NCI-H1417 treated with DMSO at 0.1 percent for 48 hours (cell line): ENCODE results near the gene FBXO10.

Experiments used
- DNase-seq: peaks from one replicate; lab custom pipeline; 2025; lab: John Stamatoyannopoulos, UW

The FBXO10 gene

DNA sequence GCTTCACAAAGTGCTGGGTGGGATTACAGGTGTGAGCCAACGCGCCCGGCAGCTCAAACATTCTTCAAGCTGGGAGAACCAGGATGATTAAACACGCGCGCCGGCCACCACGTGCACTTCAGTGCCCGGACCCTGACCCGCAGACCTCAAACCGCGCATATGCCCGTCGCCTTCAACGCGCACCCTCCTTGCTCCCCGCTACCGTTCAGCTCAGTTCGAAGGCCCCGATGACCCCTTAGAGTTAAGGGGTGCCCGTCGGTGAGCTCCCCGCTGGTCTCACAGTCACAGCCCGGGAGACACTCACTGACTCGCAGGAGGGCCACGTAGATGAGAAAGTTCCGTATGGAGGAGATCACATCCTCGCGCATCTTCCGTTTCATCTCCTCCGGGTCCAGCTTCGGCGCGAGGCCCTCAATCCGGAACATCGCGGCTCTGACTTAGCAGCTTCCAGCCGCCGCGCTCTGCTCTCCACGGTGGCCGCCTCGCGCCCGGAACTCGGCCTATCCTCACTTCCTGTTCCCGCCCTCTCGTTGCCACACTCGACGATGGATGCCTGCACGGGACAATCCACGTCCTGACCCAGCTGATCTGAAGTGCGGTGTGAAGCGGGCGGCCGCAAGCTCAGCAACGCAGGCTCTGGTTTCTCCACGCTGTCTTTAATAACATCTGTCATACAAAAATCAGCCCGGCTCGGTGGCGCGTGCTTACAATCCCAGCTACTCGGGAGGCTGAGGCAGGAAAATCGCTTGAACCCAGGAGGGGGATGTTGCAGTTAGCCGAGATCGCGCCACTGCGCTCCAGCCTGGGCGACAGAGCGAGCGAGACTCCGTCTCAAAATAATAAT, 16.1 kb upstream of the FBXO10 start, which contains the start of gene TOMM5:
Gene TOMM5 (minus strand): TSS at position 490 of the 844 bp plus-strand sequence. CDS start 65 bp downstream, at position 425.
- DNase-seq = peak; percentile 34

DNA sequence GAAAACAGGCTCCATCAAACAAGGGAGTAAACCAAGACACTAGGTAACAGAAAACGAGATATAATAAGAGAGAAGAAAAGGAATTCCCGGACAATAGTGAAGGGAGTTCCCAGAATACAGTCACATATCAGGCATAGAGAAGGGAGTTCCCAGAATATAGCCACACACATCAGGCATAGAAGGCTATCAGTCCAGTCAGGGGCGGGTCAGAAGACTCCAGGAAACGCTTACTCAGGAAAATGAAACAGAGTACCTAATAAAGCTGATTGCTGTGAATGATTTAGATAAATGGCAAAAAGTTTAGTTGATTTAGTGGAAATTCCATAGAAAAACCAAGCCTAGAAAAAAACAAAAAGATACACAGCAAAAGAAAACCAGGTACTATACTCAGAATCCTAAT, 11.3 kb upstream of the FBXO10 start:
- DNase-seq = no peak

DNA sequence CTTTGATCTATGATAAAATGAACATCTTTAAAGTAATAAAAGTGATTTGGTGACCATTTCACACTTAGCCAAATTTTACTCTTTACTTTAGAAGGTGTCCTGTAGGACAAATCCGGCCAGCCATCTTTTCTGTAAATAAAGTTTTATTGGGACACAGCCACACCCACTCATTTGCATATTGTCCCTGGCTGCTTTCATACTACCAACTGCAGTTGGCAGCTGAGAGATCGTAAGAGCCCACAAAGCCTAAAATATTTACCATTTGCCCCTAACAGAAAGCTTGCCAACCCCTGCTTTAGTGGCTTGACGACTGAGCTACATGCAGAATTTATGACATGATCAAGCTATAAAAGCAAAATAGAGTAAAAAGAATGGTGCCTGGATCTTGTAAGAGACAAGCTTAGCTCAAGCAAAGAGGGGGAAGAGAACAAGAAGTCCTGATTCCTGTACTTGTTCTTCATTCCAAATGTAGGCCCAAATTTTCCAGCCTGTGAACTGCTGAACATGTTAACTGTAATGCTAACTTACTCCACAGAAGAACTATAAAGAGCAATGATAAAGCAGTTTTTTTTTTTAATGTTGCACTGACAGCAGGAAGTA, 7.4 kb upstream of the FBXO10 start:
- DNase-seq = no peak

DNA sequence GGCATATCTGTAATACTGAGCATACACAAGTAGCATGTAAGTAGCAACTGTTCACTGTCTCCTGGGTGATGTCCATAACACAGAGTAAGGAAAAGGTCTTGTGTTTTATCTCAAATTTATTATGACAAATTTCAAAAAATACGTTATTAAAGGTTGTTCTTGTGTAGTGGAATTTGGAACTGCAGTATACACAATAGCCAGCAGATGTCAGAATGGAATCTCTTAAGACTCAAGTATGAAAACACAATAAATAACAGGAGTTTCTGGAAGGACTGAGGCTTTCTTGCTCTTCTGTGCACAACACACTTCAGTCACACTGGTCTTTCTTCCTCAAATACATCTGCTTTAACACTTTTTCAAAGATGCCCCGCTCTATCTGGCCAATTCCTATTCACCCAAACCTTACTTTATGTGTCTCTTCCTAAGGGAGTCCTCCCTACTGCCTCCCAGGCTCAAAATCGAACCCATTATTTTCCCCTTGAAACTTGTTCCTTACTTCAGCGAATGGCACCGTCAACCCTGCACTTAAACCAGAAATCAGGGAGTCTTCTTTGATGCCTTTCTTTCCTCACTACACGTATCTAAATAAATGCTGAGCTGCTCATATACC, 6.5 kb upstream of the FBXO10 start:
- no peak for DNase-seq

DNA sequence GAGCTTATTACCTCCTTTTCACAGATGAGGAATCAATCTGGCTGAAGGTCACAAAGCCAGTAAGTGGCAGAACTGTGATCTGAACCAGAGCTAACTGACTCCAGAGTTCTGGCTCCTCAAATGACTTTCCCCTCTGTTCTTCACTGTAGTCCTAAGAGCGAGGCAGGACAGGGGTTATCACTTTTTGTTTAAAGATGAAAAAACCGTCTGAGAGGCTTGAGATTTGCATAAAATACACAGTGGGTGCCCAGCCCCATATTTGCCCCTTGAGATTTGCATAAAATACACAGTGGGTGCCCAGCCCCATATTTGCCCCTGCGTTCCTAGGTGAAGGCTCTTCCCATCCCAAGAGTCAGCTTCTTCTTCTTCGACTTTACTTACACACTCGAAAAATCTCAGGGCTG, 667 bp downstream of the FBXO10 start:
- DNase-seq = no peak

DNA sequence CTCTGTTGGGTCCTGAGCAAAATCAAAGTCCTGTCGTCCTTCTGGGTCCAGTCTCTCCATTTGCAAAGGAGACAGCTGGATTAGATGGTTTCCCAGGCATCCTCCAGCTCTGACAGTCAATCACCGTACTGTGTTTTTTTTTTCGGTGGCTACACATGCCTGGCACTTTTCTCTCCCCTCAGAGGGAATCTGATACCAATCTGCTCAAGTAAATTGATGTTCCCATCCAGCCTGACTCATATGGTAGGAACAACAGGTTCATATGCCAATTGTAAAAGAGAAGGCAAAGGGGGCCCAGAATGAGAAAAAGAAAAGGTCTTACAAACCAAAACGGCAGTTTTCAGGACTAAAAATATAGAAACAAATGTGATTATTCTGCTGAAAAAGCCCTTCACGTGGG, 1.2 kb downstream of the FBXO10 start:
- no peak for DNase-seq

DNA sequence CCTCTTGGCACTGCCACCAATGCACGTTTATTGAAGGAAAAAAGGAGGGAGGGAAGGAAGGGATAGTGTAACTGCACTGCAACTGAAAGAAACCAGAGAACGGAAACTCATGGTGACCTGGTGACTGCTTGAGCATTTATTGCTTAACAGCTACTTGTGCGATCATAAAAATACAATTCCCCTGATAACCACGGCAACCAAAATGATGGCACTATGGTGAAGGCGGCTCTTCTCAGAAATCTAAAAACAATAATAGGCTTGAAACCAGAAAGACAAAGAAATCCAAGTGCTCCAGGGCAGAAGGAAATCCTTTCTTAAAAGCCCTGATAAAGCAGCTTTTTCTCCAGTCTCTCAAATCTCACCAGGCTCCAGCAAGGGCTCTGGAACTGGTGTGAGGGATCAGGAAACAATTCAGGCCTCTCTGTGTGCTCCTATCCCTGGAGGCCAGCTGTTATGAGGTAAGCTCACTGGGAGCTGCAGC, 1.9 kb downstream of the FBXO10 start:
- DNase-seq = no peak

DNA sequence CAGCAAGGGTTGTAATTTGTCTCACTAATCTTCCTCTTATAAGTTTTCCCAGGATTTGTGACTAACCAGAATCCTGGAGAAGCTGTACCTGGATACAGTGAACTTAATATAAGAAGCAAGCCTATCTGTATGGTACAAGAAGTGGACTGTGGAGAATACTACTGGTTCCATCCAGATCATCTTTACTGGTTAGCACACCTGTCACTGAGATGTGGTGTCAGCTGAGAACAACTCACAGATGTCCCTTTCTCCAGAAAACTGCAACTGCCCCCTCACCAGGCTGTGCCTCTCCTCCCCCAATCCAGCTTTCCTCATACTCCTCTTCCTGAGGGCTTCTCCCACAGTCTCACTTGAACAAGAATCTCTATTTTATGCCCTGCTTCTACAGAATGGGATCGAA, 4.9 kb downstream of the FBXO10 start:
- DNase-seq = no peak

DNA sequence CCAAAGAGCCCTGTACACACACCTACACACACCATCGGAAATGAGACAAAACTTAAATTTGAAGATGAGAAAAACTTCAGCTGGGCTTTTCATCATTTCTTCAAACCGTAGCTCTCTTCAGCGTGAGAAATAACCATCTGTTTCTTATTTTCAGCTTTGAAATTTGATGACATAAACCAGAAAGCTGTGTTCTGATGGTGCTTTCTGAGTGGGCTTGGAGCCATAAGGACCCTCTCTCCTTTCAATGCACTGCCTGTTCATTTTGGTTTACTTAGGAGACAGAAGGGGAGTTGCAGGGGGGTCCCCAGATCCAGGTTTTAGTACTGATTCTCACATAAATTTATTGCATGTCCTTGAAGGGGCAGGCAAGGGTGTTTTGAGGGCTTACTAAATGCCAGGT, 9.5 kb downstream of the FBXO10 start:
- no peak for DNase-seq

DNA sequence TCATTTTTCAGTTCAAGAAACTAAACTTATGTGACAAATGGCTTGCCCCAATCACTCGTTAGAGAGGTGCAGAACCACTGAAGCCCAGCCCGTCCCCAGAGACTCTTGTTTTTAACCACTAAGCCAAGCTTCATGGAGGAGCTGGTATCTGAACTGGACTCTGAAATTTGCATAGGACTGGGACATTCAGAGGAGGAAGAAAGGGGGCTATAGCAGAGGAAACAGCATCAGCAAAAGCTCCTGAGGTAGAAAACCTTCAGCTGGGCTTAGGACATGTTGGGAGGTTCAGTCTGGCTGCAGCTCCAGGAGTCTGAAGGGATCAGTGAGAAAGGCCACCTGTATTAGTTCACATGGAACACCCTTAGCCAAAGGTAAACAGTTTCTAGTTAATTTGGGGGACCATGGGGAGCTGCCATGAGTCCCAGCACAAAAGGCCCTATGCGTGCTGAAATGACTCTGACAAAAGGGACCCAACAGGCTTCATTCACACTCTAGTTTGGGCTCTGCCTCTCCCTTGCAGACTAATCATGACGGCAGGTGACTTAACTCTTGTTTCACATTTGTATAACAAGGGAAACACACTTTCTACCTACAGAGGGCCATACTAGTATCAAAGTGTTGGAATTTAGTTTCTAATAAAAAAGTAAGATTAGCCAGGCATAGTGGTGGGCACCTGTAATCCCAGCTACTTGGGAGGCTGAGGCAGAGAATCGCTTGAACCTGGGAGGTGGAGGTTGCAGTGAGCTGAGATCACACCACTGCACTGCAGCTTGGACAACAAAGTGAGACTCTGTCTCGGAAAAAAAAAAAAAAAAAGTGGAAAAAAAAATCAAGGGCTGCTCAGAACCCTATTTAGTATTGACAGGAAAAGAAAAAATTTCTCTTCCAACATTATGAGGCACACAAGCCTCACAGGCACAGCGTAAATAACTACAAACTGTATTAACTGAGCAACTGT, 10.2 kb downstream of the FBXO10 start:
- DNase-seq = no peak

DNA sequence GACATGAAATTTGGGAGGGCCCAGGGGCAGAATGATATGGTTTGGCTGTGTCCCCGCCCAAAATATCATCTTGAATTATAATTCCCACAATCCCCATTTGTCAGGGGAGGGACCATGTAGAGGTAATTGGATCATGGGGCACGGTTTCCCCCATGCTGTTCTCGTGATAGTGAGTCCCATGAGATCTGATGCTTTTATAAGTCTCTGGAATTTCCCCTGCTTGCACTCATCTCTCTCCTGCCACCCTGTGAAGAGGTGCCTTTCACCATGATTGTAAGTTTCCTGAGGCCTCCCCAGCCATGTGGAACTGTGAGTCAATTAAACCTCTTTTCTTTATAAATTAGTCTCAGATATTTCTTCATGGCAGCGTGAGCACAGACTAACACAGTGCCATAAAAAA, 11.3 kb downstream of the FBXO10 start:
- DNase-seq = no peak

DNA sequence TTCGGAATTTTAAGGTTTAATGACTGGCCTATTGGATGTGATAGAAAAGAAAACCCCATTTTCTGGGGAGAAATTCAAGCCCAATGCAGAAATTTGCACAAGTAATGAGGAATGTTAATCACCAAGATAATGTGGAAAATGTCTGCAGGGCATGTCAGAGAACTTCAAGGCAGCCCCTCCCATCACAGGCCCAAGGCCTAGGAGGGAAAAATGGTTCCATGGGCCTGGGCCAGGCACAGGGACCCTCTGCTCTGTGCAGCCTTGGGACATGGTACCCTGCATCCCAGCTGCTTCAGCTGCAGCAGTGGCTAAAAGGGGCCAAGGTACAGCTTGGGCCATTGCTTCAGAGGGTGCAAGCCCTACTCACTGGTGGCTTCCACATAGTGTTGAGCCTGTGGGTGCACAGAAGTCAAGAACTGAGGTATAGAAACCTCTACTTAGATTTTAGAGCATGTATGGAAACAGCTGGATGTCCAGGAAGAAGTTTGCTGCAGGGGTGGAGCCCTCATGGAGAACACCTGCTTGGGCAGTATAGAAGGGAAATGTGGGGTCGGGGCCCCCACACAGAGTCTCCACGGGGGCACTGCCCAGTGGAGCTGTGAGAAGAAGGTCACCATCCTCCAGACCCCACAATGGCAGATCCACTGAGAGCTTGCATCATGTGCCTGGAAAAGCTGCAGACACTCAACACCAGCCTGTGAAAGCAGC, 12.2 kb downstream of the FBXO10 start:
- DNase-seq = no peak

DNA sequence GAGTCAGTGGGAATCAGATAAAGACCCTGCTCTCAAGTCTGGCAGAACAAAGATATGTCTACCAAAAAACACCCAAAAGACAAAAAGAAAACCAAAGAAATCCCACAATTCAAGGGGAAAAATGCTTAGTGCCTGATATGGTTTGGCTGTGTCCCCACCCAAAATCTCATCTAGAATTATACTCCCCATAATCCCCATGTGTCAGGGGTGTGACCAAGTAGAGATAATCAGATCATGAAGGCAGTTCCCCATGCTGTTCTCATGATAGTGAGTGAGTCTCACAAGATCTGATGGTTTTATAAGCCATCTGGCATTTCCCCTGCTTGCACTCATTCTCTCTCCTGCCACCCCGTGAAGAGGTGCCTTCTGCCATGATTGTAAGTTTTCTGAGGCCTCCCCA, 13.4 kb downstream of the FBXO10 start:
- DNase-seq = no peak

DNA sequence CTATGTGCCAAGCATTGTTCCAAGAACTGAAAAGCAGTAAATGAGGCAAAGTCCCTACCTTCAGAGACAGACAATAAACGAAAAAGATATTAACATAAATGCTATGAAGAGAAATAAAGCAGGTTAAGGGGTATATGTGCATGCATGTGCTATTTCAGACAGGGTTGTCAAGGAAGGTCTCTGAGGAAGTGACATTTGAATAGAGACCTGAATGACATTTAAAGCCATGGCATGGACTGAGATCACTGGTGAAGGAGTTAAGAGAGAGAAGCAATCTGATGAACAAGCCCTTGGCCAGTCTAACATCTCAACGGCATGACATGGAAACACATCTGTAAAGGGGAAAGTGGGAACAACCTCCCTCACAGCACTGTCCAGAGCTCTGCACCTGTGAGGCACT, 14.5 kb downstream of the FBXO10 start:
- no peak for DNase-seq

DNA sequence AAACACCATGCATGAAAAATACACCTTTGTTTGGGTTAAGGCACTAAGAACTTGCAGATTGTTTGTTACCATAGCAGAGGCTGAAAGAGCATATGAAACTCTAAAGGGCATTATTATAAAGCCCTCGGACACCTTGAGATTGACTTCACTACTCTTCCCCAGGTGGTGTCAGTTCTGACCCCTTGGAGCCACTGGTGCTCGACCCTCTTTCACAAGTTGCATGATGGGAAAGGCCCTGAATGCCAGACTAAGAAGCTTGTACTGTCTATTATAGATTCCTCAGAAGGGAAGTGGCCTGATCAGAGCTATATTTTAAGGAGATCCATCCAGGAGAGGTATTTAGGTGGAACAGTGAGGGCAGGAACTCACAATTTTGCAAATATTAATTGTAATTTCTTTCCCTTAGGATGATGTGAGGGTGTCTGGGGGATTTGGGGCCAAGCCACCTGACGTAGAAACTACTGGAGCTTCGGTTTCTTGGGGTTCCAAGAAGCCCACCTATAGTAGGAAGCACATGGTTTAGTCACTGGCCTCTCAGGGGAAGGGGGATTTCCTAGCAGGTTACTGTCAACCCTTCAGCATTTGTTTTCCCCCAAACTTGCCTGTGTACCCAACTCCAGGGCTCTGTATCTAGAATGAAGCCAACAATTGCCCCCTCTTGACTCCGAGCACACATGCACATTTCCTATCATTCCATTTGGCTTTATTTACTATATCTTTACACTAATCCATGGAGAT, 16.2 kb downstream of the FBXO10 start:
- DNase-seq = no peak

DNA sequence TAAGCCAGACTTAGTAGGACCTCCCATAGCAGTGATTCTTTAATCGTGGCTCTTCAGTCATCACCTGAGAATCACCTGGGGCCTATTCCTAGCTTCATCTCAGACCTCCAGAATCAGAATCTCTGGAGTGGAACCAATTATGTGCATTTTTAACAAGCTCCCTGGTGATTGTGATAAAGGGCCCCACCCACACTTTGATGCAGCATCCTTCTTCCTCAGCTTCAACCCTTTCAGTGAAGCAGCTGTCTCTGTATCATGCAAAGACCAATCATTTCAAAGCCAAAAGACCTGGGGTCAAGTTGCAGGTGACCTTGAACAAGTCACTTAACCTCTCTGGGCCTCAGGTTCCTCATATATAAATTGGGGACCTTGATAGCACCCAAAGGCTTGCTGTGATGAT, 17.1 kb downstream of the FBXO10 start:
- DNase-seq = no peak

DNA sequence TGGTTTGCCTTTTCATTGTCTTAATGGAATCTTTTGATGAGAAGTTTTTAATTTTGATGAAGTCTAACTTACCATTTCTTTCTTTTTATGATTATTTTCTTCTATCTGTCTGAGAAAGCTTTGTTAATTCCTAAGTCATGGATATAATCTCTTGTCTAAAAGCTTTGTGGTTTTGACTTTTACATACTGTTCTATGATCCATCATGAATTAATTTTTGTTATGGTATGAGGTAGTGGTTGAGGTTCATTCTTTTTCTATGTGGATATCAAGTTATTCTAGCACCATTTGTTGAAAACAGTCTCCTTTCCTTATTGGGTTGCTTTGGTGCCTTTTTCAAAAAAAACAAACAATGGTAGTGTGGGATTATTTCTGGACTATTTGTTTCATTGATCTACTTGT, 20.4 kb downstream of the FBXO10 start:
- no peak for DNase-seq

DNA sequence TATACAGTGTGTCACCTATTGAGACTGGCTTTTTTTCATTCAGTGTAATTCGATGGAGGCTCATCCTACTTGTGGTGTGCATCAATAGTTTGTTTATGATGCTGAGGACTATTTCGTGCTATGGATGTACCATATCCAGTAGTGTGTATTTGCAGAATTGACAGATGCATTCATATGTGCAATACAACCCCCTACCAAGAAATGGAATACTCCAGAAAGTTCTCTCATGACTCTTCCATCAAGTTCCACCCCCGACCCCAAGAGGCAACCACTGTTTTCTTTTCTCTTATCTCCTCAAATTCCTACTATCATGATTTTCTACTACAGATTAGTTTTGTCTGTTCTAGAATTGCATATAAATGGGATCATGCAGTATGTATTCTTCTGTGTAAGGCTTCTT, 21.9 kb downstream of the FBXO10 start:
- no peak for DNase-seq

DNA sequence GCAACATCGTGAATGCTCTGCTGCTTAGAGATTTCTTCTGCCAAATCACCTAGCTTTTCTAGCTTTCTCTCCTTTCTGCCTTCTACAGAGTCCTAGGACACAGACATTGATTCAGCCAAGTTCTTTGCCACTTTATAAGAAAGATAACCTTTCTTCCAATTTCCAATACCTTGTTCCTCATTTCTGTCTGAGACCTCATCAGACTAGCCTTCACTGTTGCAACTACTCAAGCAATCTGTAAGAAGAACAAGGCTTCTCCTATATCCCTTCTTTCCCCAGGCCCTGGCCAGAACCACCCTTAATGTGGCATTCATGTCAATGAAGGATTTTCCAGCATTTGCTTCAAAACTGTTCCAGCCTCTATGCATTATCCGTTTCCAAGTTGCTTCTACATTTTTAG, 24.3 kb downstream of the FBXO10 start:
- DNase-seq = no peak

DNA sequence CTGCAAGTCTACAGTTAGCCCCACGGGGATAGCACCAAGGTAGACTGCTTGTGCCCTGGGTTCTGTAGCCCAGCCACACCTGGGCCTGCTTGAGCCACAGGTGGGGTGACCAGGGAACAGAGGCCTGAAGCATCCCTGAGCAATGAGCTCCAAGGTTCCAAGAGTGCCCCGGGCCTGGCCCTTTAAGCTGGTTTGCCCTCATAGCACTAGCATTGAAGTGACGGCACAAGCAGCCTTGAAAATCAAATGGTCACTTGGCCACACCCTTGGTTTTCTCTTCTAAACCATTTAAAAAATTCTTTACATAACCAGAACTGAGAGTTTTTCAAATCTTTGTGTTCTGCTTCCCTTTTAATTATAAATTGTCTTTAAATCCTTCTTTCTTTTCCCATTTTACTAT, 24.7 kb downstream of the FBXO10 start:
- no peak for DNase-seq

DNA sequence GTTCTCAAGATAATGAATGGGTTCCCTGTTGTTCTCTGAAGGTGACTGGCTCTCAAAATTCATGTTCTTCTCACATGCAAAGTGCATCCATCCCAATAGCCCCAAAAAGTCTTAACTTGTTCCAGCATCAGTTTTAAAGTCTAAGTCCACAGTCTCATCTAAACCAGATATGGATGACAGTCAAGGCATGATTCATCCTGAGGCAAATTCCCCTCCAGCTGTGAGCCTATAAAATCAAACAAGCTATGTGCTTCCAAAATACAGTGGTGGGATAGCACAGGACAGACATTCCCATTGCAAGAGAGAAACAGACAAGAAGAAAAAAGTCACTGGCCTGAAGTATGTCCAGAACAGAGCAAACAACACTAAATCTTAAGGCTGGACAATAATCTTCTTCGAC, 25.4 kb downstream of the FBXO10 start:
- DNase-seq = no peak
